ENCODE data around the gene KIF26B. TPM values are rescaled to one million over a fixed set of nuclear protein-coding genes. Genes with fewer than 3 reads are reported as not detected.

KIF26B gene
- total RNA-seq, 3 donors from 2014 or later (not counting 1 experiment from before 2014, with no cell fraction given), result 0.16 to 0.96 (median 0.18) TPM

DNA sequence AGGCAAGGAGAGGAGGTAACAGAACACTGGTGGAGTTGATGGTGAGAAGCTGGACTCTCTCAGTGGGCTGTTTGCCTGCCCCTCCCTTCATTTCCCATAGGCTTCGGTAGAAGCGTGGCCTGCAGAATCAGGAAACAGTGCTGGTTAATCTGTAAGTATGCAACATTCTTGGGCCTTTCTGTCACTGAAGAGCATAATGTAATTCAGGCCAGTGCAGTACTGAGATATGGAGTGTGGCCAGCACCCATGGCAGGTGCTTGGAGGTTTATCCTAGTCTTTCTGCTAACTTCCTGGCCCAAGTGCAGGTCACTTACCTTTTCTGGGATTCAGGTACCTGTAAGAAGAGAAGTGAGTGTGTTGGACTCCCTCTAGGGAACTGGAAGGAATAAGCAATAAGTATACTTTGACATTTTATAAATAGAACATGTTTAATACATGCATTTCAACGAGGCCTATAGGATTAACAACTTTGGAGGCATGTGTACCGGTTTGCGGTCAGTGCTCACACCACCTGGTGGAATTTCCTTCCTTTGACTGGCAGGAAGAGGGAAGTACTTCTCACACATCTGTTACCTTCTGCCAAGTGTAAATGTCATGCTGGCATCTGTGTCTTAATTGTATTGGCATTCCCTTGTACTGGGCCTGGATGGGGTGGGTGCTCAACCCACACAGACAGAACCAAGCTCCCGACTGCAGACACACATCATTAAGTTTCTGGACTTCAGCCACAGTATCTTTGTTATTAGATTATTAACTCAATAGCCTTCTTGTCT is 105.5 kb downstream of the KIF26B start:
- Histone ChIP-seq H3K4me1 (ENCODE audit: control insufficient read depth, insufficient read depth, low read length) (peaks cover 9% of the 10 kb centered on the region), H3K9me3 (ENCODE audit: control insufficient read depth, insufficient read depth, low read length) (no peaks in the 10 kb centered on the region), H3K4me3 (ENCODE audit: low read length) (no peak overlapping the region), H3K36me3 (ENCODE audit: control insufficient read depth, insufficient read depth, low read length) (no peaks in the 10 kb centered on the region), H3K27ac (ENCODE audit: low read length) (no peak overlapping the region), H3K27me3 (ENCODE audit: control insufficient read depth, insufficient read depth, low read length) (no peaks in the 10 kb centered on the region)
- intact Hi-C loops (cut with micrococcal nuclease), result no loop called here
- ATAC-seq (no peak), DNase-seq (no peak)
- no peak overlapping the region for H3K27ac Mint-ChIP-seq
- H3K4me1 Mint-ChIP-seq, result no peaks in the 10 kb centered on the region
- TF ChIP-seq, protein P1, sequence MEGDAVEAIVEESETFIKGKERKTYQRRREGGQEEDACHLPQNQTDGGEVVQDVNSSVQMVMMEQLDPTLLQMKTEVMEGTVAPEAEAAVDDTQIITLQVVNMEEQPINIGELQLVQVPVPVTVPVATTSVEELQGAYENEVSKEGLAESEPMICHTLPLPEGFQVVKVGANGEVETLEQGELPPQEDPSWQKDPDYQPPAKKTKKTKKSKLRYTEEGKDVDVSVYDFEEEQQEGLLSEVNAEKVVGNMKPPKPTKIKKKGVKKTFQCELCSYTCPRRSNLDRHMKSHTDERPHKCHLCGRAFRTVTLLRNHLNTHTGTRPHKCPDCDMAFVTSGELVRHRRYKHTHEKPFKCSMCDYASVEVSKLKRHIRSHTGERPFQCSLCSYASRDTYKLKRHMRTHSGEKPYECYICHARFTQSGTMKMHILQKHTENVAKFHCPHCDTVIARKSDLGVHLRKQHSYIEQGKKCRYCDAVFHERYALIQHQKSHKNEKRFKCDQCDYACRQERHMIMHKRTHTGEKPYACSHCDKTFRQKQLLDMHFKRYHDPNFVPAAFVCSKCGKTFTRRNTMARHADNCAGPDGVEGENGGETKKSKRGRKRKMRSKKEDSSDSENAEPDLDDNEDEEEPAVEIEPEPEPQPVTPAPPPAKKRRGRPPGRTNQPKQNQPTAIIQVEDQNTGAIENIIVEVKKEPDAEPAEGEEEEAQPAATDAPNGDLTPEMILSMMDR (IDR thresholded peaks at IDR 0.05), result no peak
- no peaks in the 10 kb centered on the region for H3K36me3 Mint-ChIP-seq
- peaks cover 0 to 3% of the 10 kb centered on the region in 2 donors for H3K27me3 Mint-ChIP-seq (ENCODE audit: low read depth in 2 of 2)
- WGBS (ENCODE audit: insufficient coverage), result 46% methylated on average over 6 of the region's 6 CpGs
- no peak overlapping the region for H3K4me3 Mint-ChIP-seq
- no peaks in the 10 kb centered on the region for H3K9me3 Mint-ChIP-seq

DNA sequence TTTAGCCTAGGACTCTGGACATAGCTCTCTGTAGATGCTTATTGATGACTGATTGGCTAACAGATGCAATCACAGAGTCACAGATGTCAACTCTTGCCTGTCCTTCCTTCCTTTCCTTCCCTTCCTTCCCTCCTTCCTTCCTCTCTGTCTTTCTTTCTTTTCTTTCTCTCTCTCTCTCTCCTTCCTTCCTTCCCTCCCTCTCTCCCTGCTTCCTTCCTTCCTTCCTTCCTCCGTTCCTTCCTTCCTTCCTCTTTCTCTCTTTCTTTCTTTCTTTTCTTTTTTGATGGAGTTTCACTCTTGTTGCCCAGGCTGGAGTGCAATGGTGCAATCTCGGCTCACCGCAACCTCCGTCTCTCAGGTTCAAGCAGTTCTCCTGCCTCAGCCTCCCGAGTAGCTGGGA is 106.1 kb downstream of the KIF26B start:
- Mint-ChIP-seq H3K27me3 (ENCODE audit: low read depth in 2 of 2) (peaks cover 0 to 3% of the 10 kb centered on the region in 2 donors), H3K4me1 (no peaks in the 10 kb centered on the region), H3K9me3 (no peaks in the 10 kb centered on the region), H3K4me3 (no peak overlapping the region), H3K36me3 (no peaks in the 10 kb centered on the region), H3K27ac (no peak overlapping the region)
- Histone ChIP-seq H3K4me1 (ENCODE audit: control insufficient read depth, insufficient read depth, low read length) (peaks cover 9% of the 10 kb centered on the region), H3K4me3 (ENCODE audit: low read length) (no peak overlapping the region), H3K36me3 (ENCODE audit: control insufficient read depth, insufficient read depth, low read length) (no peaks in the 10 kb centered on the region), H3K9me3 (ENCODE audit: control insufficient read depth, insufficient read depth, low read length) (no peaks in the 10 kb centered on the region), H3K27me3 (ENCODE audit: control insufficient read depth, insufficient read depth, low read length) (no peaks in the 10 kb centered on the region), H3K27ac (ENCODE audit: low read length) (no peak overlapping the region)
- 87% methylated on average over 5 of the region's 5 CpGs for WGBS (ENCODE audit: insufficient coverage)
- intact Hi-C loops (cut with micrococcal nuclease), result no loop called here
- TF ChIP-seq, protein P1 (IDR thresholded peaks at IDR 0.05), result no peak
- ATAC-seq (no peak), DNase-seq (no peak)

DNA sequence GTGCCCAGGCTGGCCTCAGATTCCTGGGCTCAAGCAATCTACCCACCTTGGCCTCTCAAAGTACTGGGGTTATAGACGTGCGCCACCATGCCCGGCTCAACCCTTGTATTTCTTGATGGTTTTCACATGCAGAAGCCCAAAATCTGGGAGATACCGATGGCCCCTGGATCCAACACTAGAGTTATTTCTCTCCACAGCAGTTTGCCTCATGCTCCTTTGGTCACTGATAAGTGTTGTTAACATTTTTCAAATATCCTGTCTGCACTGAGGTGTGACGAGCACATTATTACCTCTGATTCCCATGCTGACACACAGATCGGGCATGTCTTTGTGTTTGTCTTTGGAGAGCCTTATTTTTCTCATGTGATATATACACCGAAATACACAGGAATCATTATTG is 107.0 kb downstream of the KIF26B start:
- no peaks in the 10 kb centered on the region for H3K9me3 Mint-ChIP-seq
- intact Hi-C loops (cut with micrococcal nuclease), result no loop called here
- H3K27me3 ChIP-seq (ENCODE audit: control insufficient read depth, insufficient read depth, low read length), result no peaks in the 10 kb centered on the region
- no peak overlapping the region for H3K4me3 Mint-ChIP-seq
- H3K4me3 ChIP-seq (ENCODE audit: low read length), result no peak overlapping the region
- no peak overlapping the region for H3K27ac ChIP-seq (ENCODE audit: low read length)
- peaks cover 0 to 3% of the 10 kb centered on the region in 2 donors for H3K27me3 Mint-ChIP-seq (ENCODE audit: low read depth in 2 of 2)
- no peak for DNase-seq
- no peaks in the 10 kb centered on the region for H3K4me1 Mint-ChIP-seq
- no peak for ATAC-seq
- no peaks in the 10 kb centered on the region for H3K36me3 ChIP-seq (ENCODE audit: control insufficient read depth, insufficient read depth, low read length)
- peaks cover 9% of the 10 kb centered on the region for H3K4me1 ChIP-seq (ENCODE audit: control insufficient read depth, insufficient read depth, low read length)
- TF ChIP-seq, protein P1 (IDR thresholded peaks at IDR 0.05), result no peak
- H3K27ac Mint-ChIP-seq, result no peak overlapping the region
- 96% methylated on average over 7 of the region's 7 CpGs for WGBS (ENCODE audit: insufficient coverage)
- H3K36me3 Mint-ChIP-seq, result no peaks in the 10 kb centered on the region
- no peaks in the 10 kb centered on the region for H3K9me3 ChIP-seq (ENCODE audit: control insufficient read depth, insufficient read depth, low read length)
